A549 (cell line): ENCODE results near the gene FAF1.

Source experiments
- CTCF ChIP-seq: fragments of >200 bp; sonication (Bioruptor Twin); formaldehyde crosslinking; IDR thresholded peaks from 3 replicates; pipeline ENCODE4 v1.5.1; 2016
- KDM1A ChIP-seq: fragments of 200-600 bp; sonication (generic); IDR thresholded peaks from 2 replicates; pipeline ENCODE4 v1.6.1; 2016; ENCODE audit warnings: low read depth, mild to moderate bottlenecking
- POLR2A ChIP-seq: IDR thresholded peaks from 2 replicates; pipeline ENCODE4 v1.6.1; 2012; ENCODE audit warnings: mild to moderate bottlenecking, low read length
- SMC3 ChIP-seq: fragments of >200 bp; sonication (Bioruptor Twin); formaldehyde crosslinking; IDR thresholded peaks from 3 replicates; pipeline ENCODE4 v1.6.1; 2018; ENCODE audit warnings: inconsistent platforms

GRCh38 chr1:50858761-50859160, 101.3 kb downstream of the FAF1 start:
- TF ChIP-seq CTCF (no peak), KDM1A (no peak), POLR2A (no peak), SMC3 (no peak)
